Measurements from ENCODE around the gene PARP6. TPM values are rescaled to one million over a fixed set of nuclear protein-coding genes. Genes with fewer than 3 reads are reported as not detected.

The PARP6 gene, protein sequence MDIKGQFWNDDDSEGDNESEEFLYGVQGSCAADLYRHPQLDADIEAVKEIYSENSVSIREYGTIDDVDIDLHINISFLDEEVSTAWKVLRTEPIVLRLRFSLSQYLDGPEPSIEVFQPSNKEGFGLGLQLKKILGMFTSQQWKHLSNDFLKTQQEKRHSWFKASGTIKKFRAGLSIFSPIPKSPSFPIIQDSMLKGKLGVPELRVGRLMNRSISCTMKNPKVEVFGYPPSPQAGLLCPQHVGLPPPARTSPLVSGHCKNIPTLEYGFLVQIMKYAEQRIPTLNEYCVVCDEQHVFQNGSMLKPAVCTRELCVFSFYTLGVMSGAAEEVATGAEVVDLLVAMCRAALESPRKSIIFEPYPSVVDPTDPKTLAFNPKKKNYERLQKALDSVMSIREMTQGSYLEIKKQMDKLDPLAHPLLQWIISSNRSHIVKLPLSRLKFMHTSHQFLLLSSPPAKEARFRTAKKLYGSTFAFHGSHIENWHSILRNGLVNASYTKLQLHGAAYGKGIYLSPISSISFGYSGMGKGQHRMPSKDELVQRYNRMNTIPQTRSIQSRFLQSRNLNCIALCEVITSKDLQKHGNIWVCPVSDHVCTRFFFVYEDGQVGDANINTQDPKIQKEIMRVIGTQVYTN
- 14.3 and 28.9 TPM in 2 replicates for total RNA-seq

DNA sequence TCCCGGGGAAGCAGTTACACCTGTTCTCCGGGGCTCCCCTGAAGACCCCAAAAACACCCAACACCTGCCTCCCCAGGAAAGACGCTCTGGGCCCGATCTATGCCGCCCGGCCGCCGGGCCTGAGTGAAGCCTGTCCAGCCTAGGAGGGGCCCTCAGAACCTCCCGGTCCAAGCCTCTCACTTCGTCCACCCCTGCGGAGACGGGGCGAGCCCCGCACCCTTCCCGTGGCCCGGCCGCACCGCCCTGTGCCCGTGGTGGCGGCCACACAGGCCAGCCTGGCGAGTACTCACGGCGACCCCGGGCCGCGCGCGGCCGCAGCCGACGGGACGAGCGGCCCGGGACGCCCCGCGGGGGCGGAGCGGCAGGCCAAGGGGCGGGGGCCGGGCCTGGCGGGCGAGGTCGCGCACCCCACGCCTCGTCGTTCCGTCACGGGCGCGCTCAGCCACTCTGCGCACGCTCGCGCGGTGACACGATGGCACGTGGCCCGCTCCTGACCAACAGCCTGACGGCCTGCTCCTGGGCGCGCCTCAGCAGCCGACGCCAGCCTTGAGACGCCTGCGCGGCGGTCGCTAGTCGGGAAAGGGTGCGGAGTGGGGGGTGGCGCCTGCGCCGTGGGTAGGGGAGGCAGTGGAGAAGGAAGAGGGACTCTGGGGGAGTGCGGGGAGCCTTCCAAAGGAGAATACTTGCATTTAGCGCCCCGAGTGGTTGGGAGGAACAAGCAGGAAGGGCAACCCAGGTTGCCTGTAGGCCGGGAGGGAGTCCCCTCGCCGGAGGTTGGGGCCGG, at the start of gene PARP6:
PARP6 (minus strand) TSS at position 342 of the 784 bp plus-strand sequence. CDS start 5,077 bp downstream, outside the sequence.

DNA sequence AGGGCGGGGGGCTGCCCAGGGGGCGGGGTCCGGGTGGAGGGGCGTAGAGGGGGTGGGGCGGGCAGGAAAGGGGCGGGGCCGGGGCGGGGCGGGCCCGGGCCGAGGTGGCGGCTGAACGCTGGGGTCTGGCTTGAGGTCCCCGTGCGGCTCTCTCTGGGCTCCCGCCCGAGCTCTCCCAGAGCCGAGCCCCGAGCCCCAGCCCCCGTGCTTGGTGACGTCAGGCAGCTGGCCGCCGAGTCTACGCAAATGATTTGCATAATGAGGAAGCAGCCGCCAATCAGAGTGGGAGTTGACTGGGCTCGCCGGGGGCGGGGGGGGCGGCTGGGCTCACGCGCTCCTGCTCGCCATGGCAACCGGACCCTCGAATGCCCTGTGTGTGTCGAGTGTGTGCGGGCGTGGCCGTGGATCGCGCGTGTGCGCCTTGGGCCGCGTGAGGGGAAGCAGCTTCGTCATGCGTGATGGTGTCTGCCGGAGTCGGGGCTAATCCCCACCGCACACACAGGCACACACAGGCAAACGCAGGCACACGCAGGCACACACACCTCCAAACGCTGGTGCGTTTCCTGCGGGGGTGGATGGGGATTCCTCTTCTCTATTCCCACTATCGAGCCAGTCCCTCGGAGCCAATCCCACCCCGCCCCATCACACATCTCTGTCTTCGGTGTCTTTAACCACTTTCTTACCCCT, 47.8 kb upstream of the PARP6 start, which contains the start of gene CELF6:
CELF6 (minus strand) TSS at position 173 of the 687 bp plus-strand sequence. CDS start 283 bp downstream, outside the sequence.

DNA sequence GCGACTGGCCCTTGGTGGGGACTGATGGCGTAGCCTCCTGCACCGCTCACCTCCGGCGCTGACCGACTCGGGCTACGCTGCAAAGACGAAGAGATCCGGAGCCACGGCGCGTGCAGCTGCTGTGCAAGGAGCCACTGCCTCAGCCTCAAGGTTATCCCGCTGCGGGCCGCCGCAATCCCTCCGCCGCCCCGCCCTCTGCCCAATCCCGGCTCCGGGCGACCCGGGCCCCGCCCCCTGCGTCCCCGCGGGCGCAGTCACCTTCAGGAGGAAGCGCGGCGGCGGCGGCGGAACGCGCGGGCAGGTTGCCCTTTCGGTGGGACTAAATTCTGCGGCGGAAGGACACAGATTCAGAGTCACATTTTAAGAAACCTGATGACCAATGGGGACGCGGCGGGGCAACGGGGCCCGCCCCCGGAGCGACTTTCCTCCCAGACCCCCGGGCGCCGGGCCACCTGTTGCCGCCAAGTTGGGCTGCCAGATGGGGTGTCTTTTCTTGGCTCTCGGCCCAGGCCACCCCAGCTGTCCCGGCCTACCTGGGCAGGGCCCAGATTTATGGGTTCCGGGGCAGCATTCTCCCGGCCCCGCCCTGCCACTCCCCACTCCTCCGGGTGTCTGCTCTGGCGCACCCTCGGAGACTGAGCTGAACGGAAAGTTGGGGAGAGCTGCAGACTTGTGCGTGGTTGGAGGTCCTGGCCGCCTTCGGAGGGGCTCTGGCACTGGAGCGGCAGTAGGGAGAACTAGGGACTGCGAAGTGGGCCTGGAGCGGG, 41.1 kb downstream of the PARP6 start, which contains the start of gene PKM:
PKM (minus strand) TSS at position 125 of the 767 bp plus-strand sequence. CDS start 12,093 bp downstream, outside the sequence.

DNA sequence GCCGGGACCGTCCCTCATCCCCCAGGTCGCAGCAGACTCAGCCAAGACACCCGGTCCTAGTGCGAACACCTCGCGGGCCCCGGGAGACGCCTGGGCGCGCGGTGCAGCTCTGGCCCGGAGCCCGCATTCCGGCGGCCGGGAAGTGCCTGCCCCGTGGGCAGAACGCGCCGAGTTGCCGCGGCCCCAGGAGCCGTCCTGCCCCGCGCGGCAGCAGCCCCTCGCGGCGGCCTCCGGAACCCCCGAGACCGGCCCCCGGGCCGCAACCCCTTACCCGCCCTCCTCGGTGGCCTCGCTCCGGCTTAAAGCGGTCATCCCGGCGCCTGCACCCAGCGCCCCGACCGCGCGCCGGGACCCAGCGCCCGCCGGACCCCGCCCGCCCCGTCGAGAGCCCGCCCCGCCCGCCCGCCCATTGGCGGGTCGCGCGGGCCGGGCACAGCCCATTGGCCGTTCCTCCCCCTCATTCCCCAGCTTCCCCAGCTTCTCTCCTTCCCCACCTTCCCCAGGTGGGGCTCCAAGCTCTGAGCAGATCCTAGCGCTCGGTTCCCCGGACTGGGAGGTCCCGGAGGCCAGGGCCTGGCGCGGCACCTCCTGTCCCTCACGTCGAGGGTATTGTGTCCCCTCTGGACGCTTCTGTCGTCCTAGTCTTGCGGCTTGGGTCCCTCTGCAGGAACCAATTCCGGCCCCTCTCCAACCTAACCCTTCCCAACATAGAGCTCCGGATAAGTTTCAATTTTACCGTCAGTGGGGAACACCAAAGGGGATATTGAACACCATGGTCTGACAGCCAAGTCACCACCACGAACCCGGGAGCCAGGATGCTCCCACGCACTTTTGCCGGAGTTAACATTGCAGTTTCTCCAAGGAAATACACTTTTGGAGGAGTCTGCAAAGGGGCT, 74.6 kb downstream of the PARP6 start, which contains the start of gene GRAMD2A:
GRAMD2A (minus strand) TSS at position 328 of the 896 bp plus-strand sequence.

Other genes starting within 250 kb of the PARP6 start
- gene MYO9A, start 154.4 kb downstream of the PARP6 start, total RNA-seq = 14.7 and 22.6 TPM in 2 replicates
- 1.1 and 1.5 TPM in 2 replicates for gene SENP8, start 154.2 kb downstream of the PARP6 start, total RNA-seq
- gene GRAMD2A, start 74.8 kb downstream of the PARP6 start, total RNA-seq = 0.16 and 1.1 TPM in 2 replicates
- 1,172 and 1,728 TPM in 2 replicates for gene PKM, start 41.4 kb downstream of the PARP6 start, total RNA-seq
- 0.13 TPM in 1 of 2 replicates, not detected in the other for gene CELF6, start 47.6 kb upstream of the PARP6 start, total RNA-seq
- 52.6 and 131 TPM in 2 replicates for gene HEXA, start 103.5 kb upstream of the PARP6 start, total RNA-seq
- gene TMEM202, start 125.8 kb upstream of the PARP6 start, total RNA-seq = not detected in 2 replicates
- gene ARIH1, start 201.8 kb upstream of the PARP6 start, total RNA-seq = 13.7 and 17.9 TPM in 2 replicates